ENCODE data around the gene PDE8A.
A peak's percentile ranks its signal among the peaks of the same experiment; 100 is the strongest.

PDE8A gene, protein sequence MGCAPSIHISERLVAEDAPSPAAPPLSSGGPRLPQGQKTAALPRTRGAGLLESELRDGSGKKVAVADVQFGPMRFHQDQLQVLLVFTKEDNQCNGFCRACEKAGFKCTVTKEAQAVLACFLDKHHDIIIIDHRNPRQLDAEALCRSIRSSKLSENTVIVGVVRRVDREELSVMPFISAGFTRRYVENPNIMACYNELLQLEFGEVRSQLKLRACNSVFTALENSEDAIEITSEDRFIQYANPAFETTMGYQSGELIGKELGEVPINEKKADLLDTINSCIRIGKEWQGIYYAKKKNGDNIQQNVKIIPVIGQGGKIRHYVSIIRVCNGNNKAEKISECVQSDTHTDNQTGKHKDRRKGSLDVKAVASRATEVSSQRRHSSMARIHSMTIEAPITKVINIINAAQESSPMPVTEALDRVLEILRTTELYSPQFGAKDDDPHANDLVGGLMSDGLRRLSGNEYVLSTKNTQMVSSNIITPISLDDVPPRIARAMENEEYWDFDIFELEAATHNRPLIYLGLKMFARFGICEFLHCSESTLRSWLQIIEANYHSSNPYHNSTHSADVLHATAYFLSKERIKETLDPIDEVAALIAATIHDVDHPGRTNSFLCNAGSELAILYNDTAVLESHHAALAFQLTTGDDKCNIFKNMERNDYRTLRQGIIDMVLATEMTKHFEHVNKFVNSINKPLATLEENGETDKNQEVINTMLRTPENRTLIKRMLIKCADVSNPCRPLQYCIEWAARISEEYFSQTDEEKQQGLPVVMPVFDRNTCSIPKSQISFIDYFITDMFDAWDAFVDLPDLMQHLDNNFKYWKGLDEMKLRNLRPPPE

DNA sequence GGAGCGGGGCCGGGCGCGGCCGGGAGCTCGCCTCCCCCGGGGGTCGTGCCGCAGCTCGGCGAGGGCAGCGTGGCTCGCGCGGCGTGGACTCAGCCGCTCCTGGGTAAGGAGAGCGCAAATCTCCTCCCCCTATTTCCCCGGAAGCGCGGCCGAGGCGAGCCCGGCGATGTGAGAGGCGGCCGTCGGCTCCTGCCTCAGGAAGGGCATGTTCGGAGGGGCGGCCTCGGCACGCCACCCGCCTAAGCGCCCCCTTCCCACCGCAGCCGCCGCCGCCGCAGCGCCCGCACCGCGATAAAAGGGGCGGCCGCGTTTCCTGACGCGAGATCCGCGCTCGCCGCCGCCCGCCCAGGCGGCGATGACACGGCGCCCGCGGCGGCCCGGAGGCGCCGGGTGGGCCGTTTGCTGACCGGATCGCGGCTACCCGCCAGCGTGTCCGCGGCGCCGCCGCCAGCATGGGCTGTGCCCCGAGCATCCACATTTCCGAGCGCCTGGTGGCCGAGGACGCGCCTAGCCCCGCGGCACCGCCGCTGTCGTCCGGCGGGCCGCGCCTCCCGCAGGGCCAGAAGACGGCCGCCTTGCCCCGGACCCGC is at the start of gene PDE8A:
Gene PDE8A (plus strand): TSS at position 146 of the 590 bp plus-strand sequence. CDS start 307 bp downstream, at position 453.
- no peak for DNase-seq (ENCODE audit: low read depth in 2 of 2)

DNA sequence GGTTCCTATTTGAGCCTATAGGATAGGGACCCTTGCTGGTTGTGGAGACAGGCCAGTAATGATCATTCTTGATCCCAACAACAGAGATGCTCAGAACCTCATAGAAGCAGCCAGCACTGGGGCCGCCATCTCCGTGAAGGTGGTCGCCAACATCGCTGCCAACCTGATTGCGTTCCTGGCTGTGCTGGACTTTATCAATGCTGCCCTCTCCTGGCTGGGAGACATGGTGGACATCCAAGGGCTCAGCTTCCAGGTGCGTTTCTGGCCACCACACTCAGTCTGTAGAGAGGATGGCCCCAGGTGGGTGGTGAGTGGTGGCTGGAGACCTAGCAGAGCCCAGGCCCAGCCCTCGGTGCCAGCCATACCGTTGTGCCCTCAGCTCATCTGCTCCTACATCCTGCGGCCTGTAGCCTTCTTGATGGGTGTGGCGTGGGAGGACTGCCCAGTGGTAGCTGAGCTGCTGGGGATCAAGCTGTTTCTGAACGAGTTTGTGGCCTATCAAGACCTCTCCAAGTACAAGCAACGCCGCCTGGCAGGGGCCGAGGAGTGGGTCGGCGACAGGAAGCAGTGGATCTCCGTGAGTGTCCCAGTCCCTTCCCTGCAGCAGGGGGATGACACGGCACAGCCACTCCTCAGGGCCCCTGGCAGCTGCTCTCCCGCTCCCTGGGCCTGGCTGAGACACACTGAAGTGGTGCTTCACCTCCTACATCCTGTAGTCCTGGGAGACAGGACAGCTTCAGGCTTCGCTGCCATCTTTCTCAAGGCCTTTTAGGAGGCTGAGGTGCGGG is 46.5 kb upstream of the PDE8A start:
- DNase-seq (ENCODE audit: low read depth in 2 of 2) = no peak

DNA sequence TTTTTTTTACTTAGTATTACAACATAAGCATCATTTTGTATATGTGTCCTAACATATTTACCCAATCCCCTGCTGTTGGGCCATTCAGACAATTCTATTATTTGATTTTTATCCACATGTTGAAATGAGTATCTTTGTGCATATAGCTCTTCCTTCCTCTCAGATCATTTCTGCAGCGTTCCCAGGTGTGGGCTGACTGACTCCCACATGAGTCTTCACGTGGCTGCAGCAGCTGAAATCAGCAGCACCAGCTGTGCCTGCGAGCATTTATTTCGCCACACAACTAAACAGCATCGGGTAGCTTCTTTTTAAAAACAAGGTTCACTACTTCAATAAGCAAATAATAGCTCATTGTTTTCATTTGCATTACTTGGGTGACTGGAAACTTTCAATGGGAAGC is 44.5 kb upstream of the PDE8A start:
- no peak for DNase-seq (ENCODE audit: low read depth in 2 of 2)

DNA sequence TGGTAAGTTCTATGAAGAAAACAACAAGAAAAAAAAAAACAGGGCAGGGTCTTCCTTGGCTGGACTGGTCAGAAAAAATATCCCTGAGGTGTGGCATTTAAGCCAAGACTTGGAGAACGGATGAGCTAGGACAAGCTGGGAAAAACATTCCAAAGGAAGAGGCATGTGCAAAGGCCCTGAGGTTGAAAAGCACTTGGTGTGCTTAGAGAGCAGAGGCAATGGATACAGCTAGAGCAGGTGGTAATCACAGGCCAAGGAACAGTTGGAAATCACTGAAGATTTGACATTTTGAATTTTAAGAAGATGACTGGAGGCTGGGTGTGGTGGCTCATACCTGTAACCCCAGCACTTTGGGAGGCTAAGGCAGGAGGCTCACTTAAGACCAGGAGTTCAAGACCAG is 42.9 kb upstream of the PDE8A start:
- no peak for DNase-seq (ENCODE audit: low read depth in 2 of 2)

DNA sequence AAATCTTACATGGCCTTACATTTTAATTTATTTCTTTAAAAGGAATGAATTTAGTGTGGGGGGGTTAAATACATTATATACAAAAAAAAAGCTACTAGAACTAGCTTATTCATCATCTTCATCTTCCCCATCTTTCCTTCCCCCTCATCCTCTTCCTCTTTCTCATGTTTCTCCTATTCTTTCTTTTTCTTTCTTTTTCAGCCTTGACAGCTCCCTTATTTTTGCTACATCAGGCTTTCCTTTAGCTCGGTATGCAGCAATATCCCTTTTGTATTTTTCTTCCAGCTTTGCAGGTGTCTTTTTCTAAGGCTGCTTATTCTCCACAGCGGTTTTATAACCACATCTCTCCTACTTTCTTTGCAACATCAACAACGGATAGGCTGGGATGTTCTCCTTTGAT is 41.3 kb upstream of the PDE8A start:
- no peak for DNase-seq (ENCODE audit: low read depth in 2 of 2)

DNA sequence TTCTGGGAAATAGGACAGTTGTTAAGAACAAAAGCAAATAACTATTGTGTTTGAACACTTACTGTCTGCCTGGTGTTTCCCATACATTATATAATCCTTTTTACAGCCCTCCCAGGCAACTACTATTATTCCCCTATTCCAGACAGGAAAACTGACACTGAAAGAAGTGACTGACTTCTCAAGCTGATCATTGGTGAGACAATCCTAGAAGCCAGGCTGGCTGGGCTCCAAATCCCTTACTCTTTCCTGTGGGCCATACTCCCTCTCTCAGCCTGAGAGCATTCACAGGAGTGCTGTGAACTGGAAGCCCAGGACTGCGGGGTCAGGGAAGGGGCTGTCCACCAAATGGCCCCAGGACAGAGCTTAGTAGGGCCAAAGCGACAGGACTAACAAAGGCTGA is 39.2 kb upstream of the PDE8A start:
- DNase-seq (ENCODE audit: low read depth in 2 of 2) = no peak

DNA sequence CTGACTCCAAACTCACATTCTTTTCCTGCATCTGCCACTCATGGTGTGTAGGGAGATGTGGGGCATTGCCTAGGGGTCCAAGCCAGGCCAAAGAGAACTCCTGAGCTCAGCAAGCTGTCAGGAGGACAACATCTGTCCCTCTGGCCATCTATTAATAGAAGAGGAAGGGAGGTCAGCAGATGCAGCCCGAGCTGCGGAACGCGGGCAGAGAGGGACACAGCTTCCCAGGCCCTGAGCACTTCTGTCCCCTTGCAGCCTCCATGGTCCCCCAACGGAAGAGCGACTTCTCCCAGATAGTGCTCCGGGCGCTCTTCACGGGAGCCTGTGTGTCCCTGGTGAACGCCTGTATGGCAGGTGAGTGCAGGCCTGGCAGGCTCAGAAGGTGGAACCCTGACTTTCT is 37.3 kb upstream of the PDE8A start:
- no peak for DNase-seq (ENCODE audit: low read depth in 2 of 2)

DNA sequence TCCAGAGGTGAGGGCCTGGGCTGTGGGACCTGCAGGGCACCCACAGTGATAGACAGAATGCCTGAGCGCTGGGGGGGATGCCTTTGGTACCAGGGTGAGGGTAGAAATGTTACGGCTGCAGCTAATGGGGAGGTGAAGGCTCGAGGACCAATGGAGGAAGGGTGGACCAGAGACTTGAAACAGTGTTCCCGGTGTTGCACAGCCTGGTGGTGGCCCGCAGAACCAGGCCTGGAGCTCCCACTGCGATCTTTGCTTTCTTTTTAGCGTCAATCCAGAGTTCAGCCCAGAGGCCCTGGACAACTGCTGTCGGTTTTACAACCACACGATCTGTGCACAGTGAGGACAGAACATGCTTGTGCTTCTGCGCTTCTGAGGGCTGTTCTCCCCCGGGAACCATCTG is 36.8 kb upstream of the PDE8A start:
- DNase-seq (ENCODE audit: low read depth in 2 of 2) = no peak

DNA sequence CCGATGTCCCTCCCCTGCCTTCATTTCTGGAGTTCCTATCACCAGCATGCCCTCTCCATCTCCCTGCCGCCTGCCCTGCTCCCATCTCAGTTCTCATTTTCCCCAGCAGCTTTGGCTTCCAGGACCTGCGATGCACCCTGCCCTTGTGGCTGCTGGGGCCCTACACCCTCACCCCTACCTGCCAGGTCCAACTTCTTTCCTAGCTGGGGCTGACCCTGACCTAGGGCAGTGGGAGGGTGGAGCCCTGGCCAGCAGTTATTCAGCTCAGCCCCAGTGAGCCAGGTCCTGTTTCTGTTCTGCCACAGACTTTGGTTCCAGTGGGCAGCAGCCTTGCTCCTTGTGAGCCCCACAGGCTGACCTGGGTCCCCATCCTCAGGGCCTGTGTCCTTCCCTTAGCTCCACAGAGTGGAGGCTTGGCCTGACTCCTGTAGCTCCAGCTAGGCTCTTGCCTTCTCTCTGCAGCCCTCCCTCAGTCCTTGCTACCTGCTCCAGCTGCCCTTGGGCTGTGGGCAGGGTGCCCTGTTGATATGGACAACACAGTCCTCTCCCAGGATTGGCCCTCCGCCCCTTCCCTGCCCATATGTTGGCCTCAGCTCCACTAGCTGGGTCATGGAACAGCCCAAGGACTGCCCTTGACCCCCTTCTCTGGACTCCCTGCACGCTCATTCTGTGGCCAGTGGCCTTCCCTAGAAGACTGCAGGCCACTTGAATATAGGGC is 34.7 kb upstream of the PDE8A start:
- no peak for DNase-seq (ENCODE audit: low read depth in 2 of 2)

DNA sequence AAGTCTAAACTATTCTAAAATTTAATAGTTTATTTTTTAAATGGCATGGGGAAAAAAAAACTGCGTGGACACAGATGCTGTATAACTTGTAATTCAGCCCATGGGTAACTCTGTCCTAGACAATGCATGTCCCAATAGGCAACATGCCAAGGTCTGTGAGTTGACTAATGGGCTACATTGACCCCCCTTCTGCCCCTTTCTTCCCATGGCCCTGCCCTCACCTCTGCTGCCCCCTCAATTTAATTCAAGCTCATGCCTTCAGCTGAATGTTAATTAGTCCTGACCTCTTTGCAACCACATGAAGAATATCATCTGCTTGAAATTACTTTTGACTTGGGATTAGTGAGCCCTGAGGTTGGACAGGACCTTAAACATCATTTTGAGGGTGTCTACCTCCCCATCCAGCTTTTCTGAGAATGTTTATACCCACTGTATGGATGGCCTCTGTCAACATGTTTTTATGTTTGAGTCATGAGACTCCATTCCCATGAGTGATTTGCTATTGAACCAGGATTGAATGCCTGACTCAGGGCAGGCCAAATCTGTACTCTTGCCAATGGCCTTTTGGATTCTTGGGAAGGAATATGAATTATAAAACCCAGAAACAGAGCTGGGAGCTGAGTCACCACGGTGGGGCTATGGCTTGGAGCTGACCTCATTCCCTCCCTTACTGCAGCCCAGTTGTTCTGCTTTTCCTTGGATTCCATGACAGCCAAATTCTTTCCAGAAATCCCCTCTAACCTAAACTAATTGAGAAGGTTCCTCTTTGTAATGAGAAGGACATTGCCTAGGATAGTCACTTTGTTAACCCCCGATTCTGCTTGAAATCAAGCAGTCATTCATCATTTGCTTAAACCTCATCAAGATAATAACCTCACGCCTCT is 33.5 kb upstream of the PDE8A start:
- DNase-seq (ENCODE audit: low read depth in 2 of 2) = no peak

DNA sequence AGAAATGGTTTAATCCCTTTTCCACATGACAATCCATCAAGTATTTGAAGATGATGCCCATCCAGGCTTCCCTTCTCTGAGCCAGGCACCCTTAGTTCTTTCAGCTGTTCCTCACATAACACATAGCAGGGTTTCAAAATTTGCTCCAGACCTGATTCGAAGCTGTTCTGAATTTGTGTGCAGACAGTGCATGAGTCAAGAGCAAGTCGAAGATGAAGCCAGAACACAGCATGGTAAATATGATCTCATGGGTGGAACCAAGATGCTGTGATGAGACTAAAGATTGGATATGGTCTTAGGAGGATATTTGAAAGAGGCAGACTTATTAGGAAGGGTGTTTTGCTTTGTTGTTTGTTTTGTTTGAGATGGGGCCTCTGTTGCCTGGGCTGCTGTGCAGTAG is 32.6 kb upstream of the PDE8A start:
- no peak for DNase-seq (ENCODE audit: low read depth in 2 of 2)

DNA sequence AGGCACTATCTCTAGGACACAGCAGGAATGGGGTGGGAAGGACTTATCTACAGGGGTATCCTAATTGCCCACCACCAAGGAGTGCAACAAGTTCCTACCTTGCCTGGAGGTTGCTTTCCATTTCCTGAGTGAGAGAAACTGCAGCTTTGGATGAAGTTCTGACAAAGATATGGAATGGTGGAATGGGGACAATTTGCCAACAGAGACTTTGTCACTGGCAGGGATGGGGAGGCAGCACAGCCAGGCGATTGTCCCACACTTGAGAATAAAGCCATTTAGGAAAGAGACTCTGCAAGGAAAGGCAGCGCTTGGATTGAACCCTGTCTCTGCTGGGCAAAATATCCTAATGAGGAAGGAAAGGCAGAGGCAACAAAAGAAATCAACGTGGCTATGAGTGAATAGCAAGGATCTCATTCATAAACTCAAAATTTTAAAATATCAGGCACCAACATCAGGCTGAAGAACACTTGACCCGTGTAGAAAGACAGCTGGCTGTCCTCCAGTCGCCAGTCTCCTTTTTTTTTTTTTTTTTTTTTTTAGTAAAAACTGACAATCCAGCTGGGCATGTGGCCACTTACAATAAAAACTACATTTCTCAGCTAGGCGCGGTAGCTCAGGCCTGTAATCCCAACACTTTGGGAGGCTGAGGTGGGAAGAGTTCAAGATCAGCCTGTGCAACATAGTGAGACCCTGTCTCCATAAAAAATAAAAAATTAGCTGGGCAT is 31.6 kb upstream of the PDE8A start:
- DNase-seq (ENCODE audit: low read depth in 2 of 2) = no peak

DNA sequence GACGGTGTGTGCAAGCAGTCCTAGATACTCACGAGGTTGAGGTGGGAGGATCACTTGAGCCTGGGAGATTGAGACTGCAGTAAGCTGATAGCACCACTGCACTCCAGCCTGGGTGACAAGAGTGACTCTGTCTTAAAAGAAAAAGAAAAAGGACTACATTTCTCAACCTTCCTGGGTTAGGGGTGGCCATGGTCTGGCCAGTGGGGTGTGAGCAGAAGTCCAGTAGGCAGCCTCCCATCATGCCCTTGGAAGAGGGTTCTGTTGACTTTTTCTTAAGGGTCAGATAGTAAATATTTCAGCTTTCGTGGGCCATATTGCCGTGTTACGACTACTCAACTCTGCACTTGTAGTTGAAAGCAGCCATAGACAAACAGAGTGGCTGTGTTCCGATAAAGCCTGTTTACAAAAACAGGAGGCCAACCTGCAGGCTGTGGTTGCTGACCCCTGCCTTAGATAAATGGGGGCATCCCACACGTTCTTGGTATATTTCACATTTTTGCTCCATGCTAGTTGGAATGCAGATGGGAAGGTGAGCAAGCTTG is 31.0 kb upstream of the PDE8A start:
- no peak for DNase-seq (ENCODE audit: low read depth in 2 of 2)

DNA sequence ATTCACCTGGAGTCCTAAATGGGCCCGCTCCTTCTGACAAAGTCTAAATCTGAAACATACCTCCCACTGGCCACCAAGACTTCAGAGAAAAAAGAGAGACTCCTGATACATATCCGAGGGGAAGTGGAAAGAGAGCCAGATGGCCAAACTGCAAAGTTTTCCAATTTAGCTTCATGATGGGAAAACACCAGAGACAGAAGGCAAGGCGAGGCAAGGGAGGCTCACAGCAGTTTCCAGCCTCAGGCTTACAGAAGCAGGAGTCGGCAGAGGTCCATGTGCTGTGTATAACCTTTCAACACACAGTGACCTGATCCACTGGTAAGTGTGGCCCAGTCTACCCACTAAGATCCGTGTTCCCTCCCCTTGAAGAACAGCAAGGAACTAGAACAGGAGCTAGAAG is 29.9 kb upstream of the PDE8A start:
- no peak for DNase-seq (ENCODE audit: low read depth in 2 of 2)

DNA sequence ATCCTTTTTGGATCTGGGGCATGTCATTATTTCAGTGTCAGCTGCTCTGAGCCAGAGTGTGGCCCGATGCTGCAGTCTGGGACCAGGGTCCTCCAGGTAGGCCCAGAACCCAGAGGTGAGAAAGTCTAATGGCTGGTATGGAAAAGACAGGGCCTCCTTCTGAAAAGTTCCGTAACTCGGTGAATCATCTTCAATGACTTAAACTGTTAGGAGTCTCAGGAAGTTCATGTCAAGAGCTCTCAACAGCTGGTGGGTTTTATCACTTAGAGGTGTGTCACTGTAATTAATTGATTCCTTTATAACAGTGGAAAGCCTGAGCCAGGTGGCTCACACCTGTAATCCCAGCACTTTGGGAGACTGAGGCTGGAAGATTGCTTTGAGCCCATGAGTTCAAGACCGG is 28.5 kb upstream of the PDE8A start:
- DNase-seq (ENCODE audit: low read depth in 2 of 2) = no peak

DNA sequence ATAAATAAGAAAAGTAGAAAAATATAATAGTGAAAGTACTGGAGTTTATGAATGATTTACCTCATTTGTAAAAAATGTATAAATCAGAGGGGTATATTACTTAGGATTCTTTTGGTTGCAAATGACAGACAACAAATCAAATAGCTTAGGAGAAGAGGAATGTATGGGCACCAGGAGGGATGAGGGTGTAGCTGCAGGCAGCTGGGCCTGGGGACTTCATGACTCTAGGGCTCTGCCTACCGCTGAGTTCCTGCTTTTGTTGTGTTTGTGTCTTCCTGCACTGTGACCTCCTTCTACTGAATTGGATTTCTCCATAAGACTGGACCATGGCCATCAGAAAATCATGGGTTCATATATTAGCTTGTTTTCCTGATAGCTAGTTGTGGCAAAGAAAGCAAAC is 27.9 kb upstream of the PDE8A start:
- DNase-seq (ENCODE audit: low read depth in 2 of 2) = no peak

DNA sequence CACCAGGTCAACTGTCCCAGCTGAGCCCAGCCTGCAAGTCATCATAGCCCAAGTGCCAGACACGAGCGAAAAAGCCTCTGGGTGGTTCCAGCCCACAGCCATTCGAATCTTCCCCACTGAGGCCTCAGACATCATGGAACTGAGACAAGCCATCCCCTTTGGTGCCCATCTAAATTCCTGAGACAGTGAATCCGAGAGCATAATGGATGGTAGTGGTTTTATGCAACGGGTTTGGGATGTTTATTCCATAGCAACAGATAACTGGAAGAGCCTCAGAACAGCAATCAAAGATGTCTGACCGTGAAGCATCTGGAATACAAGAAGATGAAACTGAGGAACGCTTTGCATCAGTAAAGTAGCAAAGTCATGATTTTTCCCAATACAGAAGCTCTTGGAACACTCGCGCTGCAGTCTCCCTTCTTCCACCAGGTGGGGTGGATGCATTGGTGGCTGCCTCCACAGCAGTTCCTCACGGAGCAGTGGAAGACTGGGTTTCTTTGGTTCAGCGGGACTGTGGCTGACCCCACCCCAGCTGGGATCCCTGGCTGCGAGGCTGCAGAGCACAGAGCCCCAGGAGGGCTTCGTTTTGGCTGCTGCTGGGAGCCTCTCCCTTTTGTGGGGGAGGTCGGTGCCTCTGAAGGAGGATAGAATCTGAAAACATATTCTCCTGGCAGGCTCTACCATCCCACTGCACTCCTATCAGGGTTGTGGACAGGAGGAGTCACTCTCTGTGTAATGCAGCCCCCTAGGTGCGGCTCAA is 26.4 kb upstream of the PDE8A start:
- DNase-seq (ENCODE audit: low read depth in 2 of 2) = peak; percentile 13 to 29

DNA sequence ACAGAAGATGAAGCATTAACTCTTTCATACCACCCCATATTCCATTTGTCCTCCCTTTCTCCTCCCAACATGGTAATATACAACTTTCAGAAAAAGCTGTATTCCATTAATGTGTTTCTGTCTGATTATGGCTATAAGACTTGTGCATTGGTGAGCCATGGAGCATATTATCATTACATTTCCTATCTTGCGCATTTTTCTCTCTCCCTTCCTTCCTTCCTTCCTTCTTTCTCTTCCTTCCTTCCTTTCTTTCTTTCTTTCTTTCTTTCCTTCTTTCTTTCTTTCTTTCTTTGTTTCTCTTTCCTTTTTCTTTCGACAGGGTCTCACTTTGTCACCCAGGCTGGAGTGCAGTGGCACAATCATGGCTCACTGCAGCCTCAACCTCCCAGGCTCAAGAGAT is 25.5 kb upstream of the PDE8A start:
- no peak for DNase-seq (ENCODE audit: low read depth in 2 of 2)

Measured in stimulated activated CD4-positive, alpha-beta T cell treated with anti-CD3 and anti-CD28 coated beads, Interleukin-1b, Interleukin-23, amount 100 ng/mL, for 4 hours (primary cell).